Epithelial cell of esophagus (primary cell): Measurements from ENCODE around the gene GSG1L.

Source experiments
- DNase-seq: peaks from one replicate; pipeline ENCODE4 v3.0.0; 2010; ENCODE audit warnings: low read depth
- H3K4me3 ChIP-seq: 2 replicates; pipeline ENCODE4 v1.5.1; 2011; ENCODE audit warnings: mild to moderate bottlenecking, low read length, control low read depth
- CTCF ChIP-seq: IDR thresholded peaks from 2 replicates; pipeline ENCODE4 v1.5.1; 2011; ENCODE audit warnings: low read depth, mild to moderate bottlenecking, low read length, control low read depth, inconsistent platforms; ENCODE audit not compliant: insufficient read depth; ENCODE audit errors: missing control alignments

Gene GSG1L

DNA sequence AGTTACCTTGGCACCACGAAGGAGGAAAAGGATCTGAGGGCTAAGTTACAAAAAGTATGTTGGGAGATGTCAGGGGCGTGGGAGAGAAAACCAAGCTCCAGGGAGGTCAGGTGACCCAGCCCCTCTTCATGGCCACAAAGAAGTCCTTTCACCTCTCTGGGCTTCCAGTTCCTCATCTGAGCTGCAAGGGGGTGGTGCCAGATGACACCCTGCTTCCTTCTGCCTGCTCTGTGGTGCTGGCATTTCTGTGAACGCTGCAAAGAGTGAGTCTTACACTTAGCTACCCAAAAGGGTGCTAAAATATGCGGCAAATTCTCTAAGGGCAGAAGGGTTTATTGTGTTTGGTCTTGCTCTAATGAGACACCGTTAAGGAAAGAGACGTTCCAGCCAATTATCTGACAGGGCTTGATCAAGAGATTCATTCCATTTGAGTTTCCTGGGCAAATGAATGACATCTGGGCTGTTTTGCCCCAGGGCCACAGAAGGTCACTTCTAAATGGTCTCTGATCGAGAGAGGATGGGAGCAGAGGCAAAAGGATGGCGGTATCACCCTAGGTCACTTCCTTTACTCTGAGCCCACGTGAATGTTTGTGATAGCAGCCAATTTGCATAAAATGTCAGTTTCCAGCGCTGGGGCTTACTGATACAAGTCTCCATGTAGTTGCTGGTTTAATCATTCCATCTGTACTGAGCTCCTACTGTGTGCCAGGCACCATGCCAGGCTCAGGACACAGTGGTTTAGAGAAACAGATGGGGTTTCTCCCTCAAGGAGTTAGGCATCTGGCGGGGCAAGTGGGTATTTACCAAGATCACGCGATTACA is 303.3 kb downstream of the GSG1L start:
- no peak for TF ChIP-seq CTCF
- H3K4me3 ChIP-seq, result no peak overlapping the region
- no peak for DNase-seq

DNA sequence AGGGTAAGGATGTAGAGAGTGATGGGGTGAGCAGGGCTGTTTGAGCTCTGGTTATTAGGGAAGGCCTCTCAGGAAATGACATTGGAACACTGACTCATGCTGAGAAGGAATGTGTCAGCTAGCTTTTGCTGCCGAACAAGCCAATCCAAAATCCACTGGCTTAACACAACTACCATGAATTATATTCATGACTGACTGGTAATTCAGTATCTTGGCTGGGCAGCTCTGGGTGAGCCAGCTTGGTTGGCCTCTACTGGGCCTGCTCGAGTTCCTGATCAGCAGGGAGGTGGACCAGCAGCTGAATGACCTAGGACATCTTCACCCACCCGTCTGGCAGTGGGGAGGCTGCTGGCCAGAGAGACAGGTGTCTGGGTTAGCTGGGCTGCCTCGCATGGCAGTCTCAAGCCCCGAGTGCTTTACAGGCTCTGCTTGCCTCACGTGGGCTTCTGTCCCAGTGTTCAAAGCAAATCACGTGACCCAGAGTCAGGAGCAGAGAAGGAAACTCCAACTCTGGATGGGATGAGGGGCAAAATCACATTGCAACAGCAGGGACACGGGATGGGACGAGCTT is 304.1 kb downstream of the GSG1L start:
- no peak for TF ChIP-seq CTCF
- H3K4me3 ChIP-seq, result no peak overlapping the region
- DNase-seq, result peak; percentile 58

GRCh38 chr16:27758544-27758943 is 305.0 kb downstream of the GSG1L start:
- H3K4me3 ChIP-seq, result no peak overlapping the region
- TF ChIP-seq CTCF, result no peak
- no peak for DNase-seq

DNA sequence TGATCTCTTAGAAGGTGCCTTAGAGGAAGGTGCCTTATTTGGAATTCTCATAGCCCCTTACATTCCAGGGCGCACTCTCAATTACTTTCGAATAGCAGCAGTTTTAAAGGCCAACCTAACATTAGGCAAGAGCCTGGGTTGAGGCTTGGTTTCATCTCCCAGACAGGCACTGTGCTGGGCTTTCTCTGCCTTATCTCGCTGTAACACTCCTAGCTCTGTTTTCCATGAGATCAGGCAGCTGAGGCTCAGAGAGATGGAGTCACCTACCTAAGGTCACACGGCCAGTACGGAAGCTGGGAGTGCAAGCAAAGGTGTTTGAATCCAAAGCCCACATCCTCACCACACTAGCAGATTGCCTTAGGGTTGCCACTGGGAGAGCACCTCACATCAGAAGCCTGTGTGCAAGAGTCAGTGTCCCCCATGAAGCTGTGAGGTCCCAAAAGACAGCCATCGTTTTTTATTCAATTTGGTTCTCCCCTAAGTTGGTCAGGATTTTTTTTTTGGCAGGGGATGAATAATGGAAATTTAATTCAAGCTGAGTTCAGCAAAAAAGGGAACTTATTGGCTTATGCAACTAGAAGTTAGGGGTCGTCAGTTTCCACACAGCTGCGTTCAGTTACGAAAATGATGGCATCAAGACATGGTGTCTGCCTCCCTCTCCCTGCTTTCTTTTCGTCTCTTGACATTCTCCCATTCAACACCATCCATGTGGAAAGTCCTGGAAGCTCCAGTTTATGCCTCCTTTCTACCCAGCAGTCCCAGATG is 307.1 kb downstream of the GSG1L start:
- DNase-seq, result no peak
- TF ChIP-seq CTCF, result no peak

GRCh38 chr16:27754788-27755690 is 308.5 kb downstream of the GSG1L start:
- DNase-seq, result no peak
- TF ChIP-seq CTCF, result no peak
- H3K4me3 ChIP-seq, result no peak overlapping the region

More for the DNA sequence above, 307.1 kb downstream of the GSG1L start:
- no peak overlapping the region for H3K4me3 ChIP-seq

DNA sequence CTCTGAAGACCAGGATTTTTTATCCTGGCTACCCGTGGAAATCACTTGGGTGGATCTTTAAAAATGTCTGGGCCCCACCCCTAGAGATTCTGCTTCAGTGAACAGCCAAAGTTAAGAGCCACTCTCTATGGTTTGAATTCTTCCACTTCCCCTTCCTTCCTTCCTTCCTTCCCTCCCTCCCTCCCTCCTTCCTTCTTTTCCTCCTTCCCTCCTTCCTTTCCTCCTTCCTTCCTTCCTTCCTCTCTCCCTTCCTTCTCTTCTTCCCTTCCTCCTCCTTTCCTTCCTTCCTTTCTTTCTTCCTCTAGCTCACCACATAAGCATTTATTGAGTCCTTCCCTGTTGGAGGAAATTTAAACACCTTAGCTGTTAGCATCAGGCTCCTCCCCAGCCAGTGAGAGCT is 310.0 kb downstream of the GSG1L start:
- no peak for DNase-seq
- TF ChIP-seq CTCF, result no peak
- H3K4me3 ChIP-seq, result no peak overlapping the region
